G401.6 (cell line): Measurements from ENCODE around the gene UBE3D.
"Not testable (repeated sequence)": the region's sequence is repeated elsewhere in the genome, so short reads cannot be mapped to it uniquely, and the experiment has no call there.

Source experiments
- FAIRE-seq: peaks from 2 replicates; lab custom pipeline; 2012; peaks lifted over from hg19 to GRCh38; lab: Jason Lieb, UNC

Gene UBE3D

GRCh38 chr6:82869493-82869892, 196.1 kb downstream of the UBE3D start:
- no peak for FAIRE-seq

DNA sequence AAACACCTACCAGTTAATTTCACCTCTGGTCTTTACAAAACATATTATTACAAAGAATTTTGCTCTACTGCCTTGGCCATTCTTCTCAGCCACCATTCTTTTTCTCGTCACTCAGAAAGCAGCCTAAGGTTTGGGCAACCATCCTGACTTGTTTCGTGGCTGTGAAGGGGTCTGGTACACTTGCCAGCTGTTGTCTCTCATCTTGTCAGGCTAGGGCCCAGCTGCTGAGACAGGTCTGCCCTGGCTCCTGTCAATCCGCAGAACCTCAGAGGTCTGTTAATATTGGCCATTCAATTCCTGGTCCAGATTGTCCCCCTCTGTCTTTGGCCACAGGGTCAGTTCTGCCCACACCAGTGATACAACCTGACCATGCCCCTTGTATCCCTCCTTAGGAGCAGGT, 197.7 kb downstream of the UBE3D start:
- FAIRE-seq = no peak

GRCh38 chr6:82866446-82866845, 199.2 kb downstream of the UBE3D start:
- FAIRE-seq = no peak

GRCh38 chr6:82865461-82865860, 200.2 kb downstream of the UBE3D start:
- no peak for FAIRE-seq

GRCh38 chr6:82863781-82864180, 201.9 kb downstream of the UBE3D start:
- FAIRE-seq = no peak

DNA sequence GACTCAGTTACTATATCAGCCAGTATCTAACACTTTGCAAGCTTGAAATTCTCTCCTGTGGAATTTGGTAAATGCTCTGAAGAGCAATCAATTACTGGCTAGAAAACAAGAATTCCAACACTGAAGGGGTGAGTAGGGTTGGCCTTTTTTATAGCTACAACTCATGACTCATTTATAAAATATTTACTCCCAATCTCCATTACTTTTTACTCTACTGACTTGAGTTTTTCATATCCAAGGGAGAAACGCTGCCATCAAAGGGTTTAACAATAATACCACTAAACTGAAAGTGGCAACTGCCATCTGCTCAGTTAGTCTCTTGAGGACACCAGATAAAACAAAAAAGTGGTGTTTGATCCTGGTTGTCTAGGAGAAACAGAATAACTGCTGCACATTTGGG, 203.1 kb downstream of the UBE3D start:
- no peak for FAIRE-seq

GRCh38 chr6:82861121-82861520, 204.5 kb downstream of the UBE3D start:
- FAIRE-seq = no peak

DNA sequence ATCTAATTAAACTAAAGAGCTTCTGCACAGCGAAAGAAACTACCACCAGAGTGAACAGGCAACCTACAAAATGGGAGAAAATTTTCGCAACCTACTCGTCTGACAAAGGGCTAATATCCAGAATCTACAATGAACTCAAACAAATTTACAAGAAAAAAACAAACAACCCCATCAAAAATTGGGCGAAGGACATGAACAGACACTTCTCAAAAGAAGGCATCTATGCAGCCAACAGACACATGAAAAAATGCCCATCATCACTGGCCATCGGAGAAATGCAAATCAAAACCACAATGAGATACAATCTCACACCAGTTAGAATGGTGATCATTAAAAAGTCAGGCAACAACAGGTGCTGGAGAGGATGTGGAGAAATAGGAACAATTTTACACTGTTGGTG, 209.6 kb downstream of the UBE3D start:
- not testable (repeated sequence) for FAIRE-seq

DNA sequence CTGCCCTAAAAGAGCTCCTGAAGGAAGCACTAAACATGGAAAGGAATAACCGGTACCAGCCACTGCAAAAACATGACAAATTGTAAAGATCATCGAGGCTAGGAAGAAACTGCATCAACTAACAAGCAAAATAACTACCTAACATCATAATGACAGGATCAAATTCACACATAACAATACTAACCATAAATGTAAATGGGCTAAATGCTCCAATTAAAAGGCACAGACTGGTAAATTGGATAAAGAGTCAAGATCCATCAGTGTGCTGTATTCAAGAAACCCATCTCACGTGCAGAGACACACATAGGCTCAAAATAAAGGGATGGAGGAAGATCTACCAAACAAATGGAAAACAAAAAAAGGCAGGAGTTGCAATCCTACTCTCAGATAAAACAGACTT, 212.7 kb downstream of the UBE3D start:
- not testable (repeated sequence) for FAIRE-seq

GRCh38 chr6:82843291-82843885, 222.3 kb downstream of the UBE3D start:
- no peak for FAIRE-seq

GRCh38 chr6:82842721-82843120, 222.9 kb downstream of the UBE3D start:
- no peak for FAIRE-seq
